H9 (cell line): ENCODE measurements around the gene BAZ1B. TPM values are rescaled to one million over a fixed set of nuclear protein-coding genes. Genes with fewer than 3 reads are reported as not detected.

Source experiments
- DNase-seq: peaks from one replicate; pipeline ENCODE4 v3.0.0-alpha.2; 2017
- H2AFZ ChIP-seq: one replicate; pipeline ENCODE4 v1.6.1; 2013; ENCODE audit warnings: mild to moderate bottlenecking, low read length, control low read depth, moderate library complexity
- H2AK5ac ChIP-seq: 2 replicates; pipeline ENCODE4 v1.6.1; 2013; ENCODE audit warnings: low read length, control low read depth, mixed read lengths; ENCODE audit not compliant: insufficient read length
- H2BK120ac ChIP-seq: one replicate; pipeline ENCODE4 v1.6.1; 2013; ENCODE audit warnings: low read depth, mild to moderate bottlenecking, low read length, control low read depth, inconsistent platforms; ENCODE audit not compliant: poor library complexity, severe bottlenecking
- H2BK12ac ChIP-seq: 2 replicates; pipeline ENCODE4 v1.6.1; 2013; ENCODE audit warnings: low read length, control low read depth, mixed read lengths, low read depth; ENCODE audit not compliant: insufficient read length
- H2BK15ac ChIP-seq: 2 replicates; pipeline ENCODE4 v1.6.1; 2013; ENCODE audit warnings: low read depth, low read length, control low read depth
- H2BK20ac ChIP-seq: one replicate; pipeline ENCODE4 v1.6.1; 2013; ENCODE audit warnings: low read depth, mild to moderate bottlenecking, low read length, control low read depth, inconsistent platforms; ENCODE audit not compliant: poor library complexity, severe bottlenecking
- H2BK5ac ChIP-seq: 2 replicates; pipeline ENCODE4 v1.6.1; 2013; ENCODE audit warnings: low read length, control low read depth, mixed read lengths; ENCODE audit not compliant: insufficient read length
- H3K14ac ChIP-seq: 2 replicates; pipeline ENCODE4 v1.6.1; 2013; ENCODE audit warnings: low read length, control low read depth; ENCODE audit not compliant: insufficient read depth
- H3K18ac ChIP-seq: 2 replicates; pipeline ENCODE4 v1.6.1; 2013; ENCODE audit warnings: low read depth, mild to moderate bottlenecking, mixed read lengths, low read length, control low read depth; ENCODE audit not compliant: insufficient read length
- H3K23ac ChIP-seq: 2 replicates; pipeline ENCODE4 v1.6.1; 2013; ENCODE audit warnings: low read length, control low read depth, mixed read lengths, low read depth; ENCODE audit not compliant: insufficient read length
- H3K23me2 ChIP-seq: 2 replicates; pipeline ENCODE4 v1.6.1; 2013; ENCODE audit warnings: low read depth, mild to moderate bottlenecking, mixed read lengths, low read length, control low read depth; ENCODE audit not compliant: insufficient read length, poor library complexity, severe bottlenecking
- H3K27ac ChIP-seq: 2 replicates; pipeline ENCODE4 v1.5.1; 2013; ENCODE audit warnings: low read length, control low read depth, mixed read lengths, low read depth; ENCODE audit not compliant: insufficient read length
- H3K27me3 ChIP-seq: 2 replicates; pipeline ENCODE4 v1.6.1; 2013; ENCODE audit warnings: low read length, control low read depth, inconsistent platforms; ENCODE audit not compliant: insufficient read depth
- H3K4ac ChIP-seq: 2 replicates; pipeline ENCODE4 v1.6.1; 2013; ENCODE audit warnings: low read depth, mild to moderate bottlenecking, control low read depth, inconsistent platforms, low read length, moderate library complexity
- H3K4me1 ChIP-seq: 2 replicates; pipeline ENCODE4 v1.6.1; 2013; ENCODE audit warnings: low read length, control low read depth, inconsistent platforms; ENCODE audit not compliant: insufficient read depth
- H3K4me2 ChIP-seq: 2 replicates; pipeline ENCODE4 v1.6.1; 2013; ENCODE audit warnings: low read length, control low read depth, mixed read lengths; ENCODE audit not compliant: insufficient read length, insufficient read depth
- H3K56ac ChIP-seq: 2 replicates; pipeline ENCODE4 v1.6.1; 2013; ENCODE audit warnings: low read depth, mild to moderate bottlenecking, mixed read lengths, low read length, control low read depth; ENCODE audit not compliant: insufficient read length
- H3K79me1 ChIP-seq: 2 replicates; pipeline ENCODE4 v1.6.1; 2013; ENCODE audit warnings: low read depth, mild to moderate bottlenecking, moderate library complexity, low read length, control low read depth, inconsistent platforms; ENCODE audit not compliant: insufficient read depth, poor library complexity, severe bottlenecking
- H3K79me2 ChIP-seq: 2 replicates; pipeline ENCODE4 v1.6.1; 2013; ENCODE audit warnings: low read length, control low read depth, inconsistent platforms; ENCODE audit not compliant: insufficient read depth
- H3K9ac ChIP-seq: 2 replicates; pipeline ENCODE4 v1.6.1; 2013; ENCODE audit warnings: low read length, control low read depth, mixed read lengths; ENCODE audit not compliant: insufficient read length; ENCODE audit errors: extremely low read depth
- H3K9me3 ChIP-seq: one replicate; pipeline ENCODE4 v1.6.1; 2013; ENCODE audit warnings: low read depth, low read length, inconsistent platforms; ENCODE audit not compliant: control insufficient read depth
- H3T11ph ChIP-seq: one replicate; pipeline ENCODE4 v1.6.1; 2013; ENCODE audit warnings: mild to moderate bottlenecking, low read length, control low read depth, inconsistent platforms
- H4K20me1 ChIP-seq: one replicate; pipeline ENCODE4 v1.6.1; 2013; ENCODE audit not compliant: control insufficient read depth, insufficient read length, insufficient read depth
- H4K5ac ChIP-seq: 2 replicates; pipeline ENCODE4 v1.6.1; 2013; ENCODE audit warnings: low read depth, mild to moderate bottlenecking, mixed read lengths, low read length, control low read depth; ENCODE audit not compliant: insufficient read length
- H4K8ac ChIP-seq: replicated peaks from 2 replicates; pipeline ENCODE4 v1.6.1; 2013; ENCODE audit warnings: low read length, control low read depth, mixed read lengths, low read depth; ENCODE audit not compliant: insufficient read length
- H4K91ac ChIP-seq: 2 replicates; pipeline ENCODE4 v1.6.1; 2013; ENCODE audit warnings: low read depth, mild to moderate bottlenecking, moderate library complexity, mixed read lengths, low read length, control low read depth; ENCODE audit not compliant: insufficient read length
- H3K27ac Mint-ChIP-seq, 3 experiments: 2 replicates in 2 of 3; 3 replicates in 1 of 3; pipeline ENCODE4 v1.8.0; 2020 to 2021; ENCODE audit warnings: mixed read lengths in 3 of 3, mild to moderate bottlenecking in 1 of 3, moderate library complexity in 1 of 3
- H3K27me3 Mint-ChIP-seq: 2 replicates; pipeline ENCODE4 v1.8.0; 2021; ENCODE audit warnings: low read depth, mild to moderate bottlenecking, moderate library complexity, mixed read lengths
- H3K36me3 Mint-ChIP-seq, 3 experiments: 2 replicates in 2 of 3; 3 replicates in 1 of 3; pipeline ENCODE4 v1.8.0; 2020 to 2021; ENCODE audit warnings: low read depth in 3 of 3, mixed read lengths in 3 of 3; ENCODE audit not compliant: insufficient read depth in 1 of 3
- H3K4me1 Mint-ChIP-seq, 2 experiments: 2 replicates each; pipeline ENCODE4 v1.8.0; 2020; ENCODE audit warnings: mixed read lengths in 2 of 2
- H3K4me3 Mint-ChIP-seq, 2 experiments: 2 replicates in 1 of 2; 3 replicates in 1 of 2; pipeline ENCODE4 v1.8.0; 2020 to 2021; ENCODE audit warnings: mild to moderate bottlenecking in 2 of 2, mixed read lengths in 2 of 2, moderate library complexity in 1 of 2
- H3K9me3 Mint-ChIP-seq, 2 experiments: 2 replicates in 1 of 2; 3 replicates in 1 of 2; pipeline ENCODE4 v1.8.0; 2020; ENCODE audit warnings: mild to moderate bottlenecking in 2 of 2, mixed read lengths in 2 of 2, moderate library complexity in 1 of 2
- CTCF ChIP-seq: fragments of 200-600 bp; sonication (generic); conservative IDR thresholded peaks from 3 replicates; pipeline ENCODE4 v1.8.0; 2021; ENCODE audit warnings: antibody characterized with exemption, mild to moderate bottlenecking
- WGBS: extraction: QIAGEN DNeasy Blood & Tissue Kit; methylation state at CpG from one replicate; pipeline ENCODE4 v1.1.7; 2013; ENCODE audit warnings: missing lambda C conversion rate, low lambda C conversion rate, mixed read lengths; ENCODE audit not compliant: insufficient read length; ENCODE audit errors: extremely low coverage; 5-methylcytosine and 5-hydroxymethylcytosine counted together
- total RNA-seq: library from RNA; stranded (reverse); gene quantifications from 2 replicates; pipeline ENCODE4 v1.2.1, GENCODE V29; 2021

The BAZ1B gene
- total RNA-seq, 1 experiment from 2014 or later, result 96.4 TPM

GRCh38 chr7:73560109-73560835 lies 38.2 kb upstream of the BAZ1B start:
- no peak overlapping the region for H2BK120ac ChIP-seq
- no peak overlapping the region for H3K27ac ChIP-seq
- no peak overlapping the region for H3K23ac ChIP-seq
- H2AFZ ChIP-seq, result no peak overlapping the region
- H3K4me2 ChIP-seq, result no peak overlapping the region
- no peaks in the 10 kb centered on the region for H3K79me1 ChIP-seq
- H4K20me1 ChIP-seq, result no peaks in the 10 kb centered on the region
- H3K23me2 ChIP-seq, result peaks cover 6% of the 10 kb centered on the region
- peaks cover 3 to 4% of the 10 kb centered on the region in 2 experiments; a peak in 3 of 5 replicates for H3K9me3 Mint-ChIP-seq
- H3K9me3 ChIP-seq, result no peaks in the 10 kb centered on the region
- H3K4me3 Mint-ChIP-seq, result no peak overlapping the region; a peak in 1 of 5 replicates
- no peak overlapping the region for H3K4ac ChIP-seq
- no peak for DNase-seq
- H3K27me3 Mint-ChIP-seq, result peaks cover 37% of the 10 kb centered on the region
- H3K36me3 Mint-ChIP-seq, result 0 out of 7 replicates have a peak, but pooled peaks cover 0 to 2% (median 0%) of the 10 kb centered on the region in 3 experiments
- H2AK5ac ChIP-seq, result no peak overlapping the region
- H3K14ac ChIP-seq, result no peak overlapping the region
- peaks cover 3% of the 10 kb centered on the region; the same call in 1 of the 2 replicates for H3K79me2 ChIP-seq
- H2BK5ac ChIP-seq, result no peak overlapping the region
- H3K4me1 ChIP-seq, result no peaks in the 10 kb centered on the region
- no peak overlapping the region for H2BK15ac ChIP-seq
- no peak overlapping the region for H2BK20ac ChIP-seq
- H3K9ac ChIP-seq, result no peak overlapping the region
- H2BK12ac ChIP-seq, result no peak overlapping the region
- no peak overlapping the region for H3T11ph ChIP-seq
- no peak overlapping the region for H4K8ac ChIP-seq
- TF ChIP-seq CTCF, result no peak
- H3K56ac ChIP-seq, result no peak overlapping the region
- no peak overlapping the region for H4K5ac ChIP-seq
- no peak overlapping the region for H3K18ac ChIP-seq
- WGBS, result no CpG with 5 or more reads among the region's 11 CpGs
- 0 out of 2 replicates have a peak, but pooled peaks cover 3% of the 10 kb centered on the region for H3K27me3 ChIP-seq
- no peak overlapping the region for H3K27ac Mint-ChIP-seq
- H3K4me1 Mint-ChIP-seq, result peaks cover 14 to 19% of the 10 kb centered on the region in 2 experiments
- H4K91ac ChIP-seq, result no peak overlapping the region
